Lower leg skin (tissue), 4 donors: ENCODE measurements around the gene CNIH4. TPM values are rescaled to one million over a fixed set of nuclear protein-coding genes. Genes with fewer than 3 reads are reported as not detected.

Source experiments
- DNase-seq, 2 donors: peaks; one replicate each; pipeline ENCODE4 v3.0.0-alpha.2; 2019; ENCODE audit warnings: low spot score in 2 of 2
- H3K4me3 ChIP-seq: fragments of 200-600 bp; sonication (generic); 2 replicates; pipeline ENCODE4 v1.5.1; 2017; ENCODE audit warnings: mild to moderate bottlenecking, low read depth; ENCODE audit not compliant: poor library complexity, severe bottlenecking
- POLR2A ChIP-seq, 2 donors: fragments of 450-650 bp; IDR thresholded peaks; one replicate each; pipeline ENCODE4 v1.6.1; 2016 to 2017; ENCODE audit warnings: antibody characterized with exemption in 2 of 2, mild to moderate bottlenecking in 1 of 2, moderate library complexity in 1 of 2
- WGBS, 2 donors: methylation state at CpG; one replicate each; pipeline ENCODE4 v1.1.5; 2018; 5-methylcytosine and 5-hydroxymethylcytosine counted together
- intact Hi-C: fragments of 100-400 bp; cut with DNase I; formaldehyde crosslinking; loops from one replicate; pipeline ENCODE4 v1.15.0; 2023; ENCODE audit warnings: low total_unique reads
- total RNA-seq, 4 donors: library from RNA; depleted of rRNA; stranded (reverse); fragments of >200 nt; gene quantifications; one replicate each; pipeline ENCODE4 v1.1.0, GENCODE V29; 2016
- TF ChIP-seq, protein P1 (sequence below), 3 donors: fragments of 450-650 bp; IDR thresholded peaks; one replicate each; pipeline ENCODE4 v1.5.1; 2016; ENCODE audit warnings: antibody characterized with exemption in 3 of 3, mild to moderate bottlenecking in 3 of 3, moderate library complexity in 2 of 3

The CNIH4 gene
- total RNA-seq, 4 donors from 2014 or later: 24.0 to 44.8 (median 37.0) TPM

DNA sequence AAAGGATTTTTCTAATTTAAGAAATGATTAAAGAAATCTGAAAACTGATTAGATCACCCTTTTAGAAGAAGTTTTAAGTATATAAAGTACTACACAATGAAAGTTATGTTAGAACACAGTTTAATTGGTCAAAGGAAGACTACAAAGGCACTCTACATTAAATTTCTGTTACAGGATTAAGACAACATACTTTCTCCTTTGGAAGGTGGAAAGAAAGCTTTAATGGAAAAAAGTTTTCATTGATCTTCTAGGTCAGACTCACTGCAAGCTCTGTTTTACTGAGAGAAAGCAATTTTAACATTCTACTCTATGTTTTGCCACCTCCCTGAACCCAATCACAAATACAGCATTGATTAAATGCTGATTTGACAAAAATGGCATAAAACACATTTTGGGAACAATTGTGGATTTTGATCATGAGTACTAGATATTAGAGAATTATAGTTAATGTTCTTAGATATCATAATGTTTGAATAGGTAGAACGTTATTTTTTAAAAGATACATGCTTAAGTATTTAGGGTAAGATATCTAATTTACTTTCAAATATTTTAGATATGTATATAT, 45.9 kb downstream of the CNIH4 start:
- WGBS, 2 donors: 82% methylated on average over 1 of the region's 1 CpG
- no peak overlapping the region for H3K4me3 ChIP-seq
- DNase-seq: no peak
- intact Hi-C loops: no loop called here
- TF ChIP-seq, protein P1, sequence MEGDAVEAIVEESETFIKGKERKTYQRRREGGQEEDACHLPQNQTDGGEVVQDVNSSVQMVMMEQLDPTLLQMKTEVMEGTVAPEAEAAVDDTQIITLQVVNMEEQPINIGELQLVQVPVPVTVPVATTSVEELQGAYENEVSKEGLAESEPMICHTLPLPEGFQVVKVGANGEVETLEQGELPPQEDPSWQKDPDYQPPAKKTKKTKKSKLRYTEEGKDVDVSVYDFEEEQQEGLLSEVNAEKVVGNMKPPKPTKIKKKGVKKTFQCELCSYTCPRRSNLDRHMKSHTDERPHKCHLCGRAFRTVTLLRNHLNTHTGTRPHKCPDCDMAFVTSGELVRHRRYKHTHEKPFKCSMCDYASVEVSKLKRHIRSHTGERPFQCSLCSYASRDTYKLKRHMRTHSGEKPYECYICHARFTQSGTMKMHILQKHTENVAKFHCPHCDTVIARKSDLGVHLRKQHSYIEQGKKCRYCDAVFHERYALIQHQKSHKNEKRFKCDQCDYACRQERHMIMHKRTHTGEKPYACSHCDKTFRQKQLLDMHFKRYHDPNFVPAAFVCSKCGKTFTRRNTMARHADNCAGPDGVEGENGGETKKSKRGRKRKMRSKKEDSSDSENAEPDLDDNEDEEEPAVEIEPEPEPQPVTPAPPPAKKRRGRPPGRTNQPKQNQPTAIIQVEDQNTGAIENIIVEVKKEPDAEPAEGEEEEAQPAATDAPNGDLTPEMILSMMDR (IDR thresholded peaks at IDR 0.05): no peak
- no peak for TF ChIP-seq POLR2A (IDR thresholded peaks at IDR 0.05)

DNA sequence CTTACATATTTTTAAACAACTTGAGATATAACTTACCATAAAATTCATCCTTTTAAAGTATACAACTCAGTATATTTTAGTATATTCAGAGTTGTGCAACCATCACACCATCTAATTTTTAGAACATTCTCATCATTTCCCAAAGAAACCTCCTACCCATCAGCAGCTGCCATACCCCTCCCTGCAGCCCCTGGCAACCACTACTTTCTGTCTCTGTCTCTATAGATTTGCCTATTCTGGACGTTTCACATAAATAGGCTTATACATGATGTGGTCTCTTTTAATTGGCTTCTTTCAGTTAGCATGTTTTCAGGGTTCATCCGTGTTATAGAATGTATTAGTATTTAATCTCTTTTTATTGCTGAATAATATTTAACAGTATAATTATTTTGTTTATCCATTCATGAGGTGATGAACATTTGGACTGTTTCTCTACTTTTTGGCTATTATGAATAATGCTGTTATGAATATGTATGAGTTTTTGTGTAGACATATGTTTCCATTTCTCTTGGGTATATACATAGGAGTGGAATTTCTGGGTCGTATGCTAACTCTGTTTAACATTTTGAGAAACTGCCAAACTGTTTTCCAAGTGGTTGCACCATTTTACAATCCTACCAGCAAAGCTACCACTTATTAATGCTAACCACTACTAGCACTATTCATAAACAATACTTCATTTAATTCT, 48.4 kb downstream of the CNIH4 start:
- intact Hi-C loops: no loop called here

DNA sequence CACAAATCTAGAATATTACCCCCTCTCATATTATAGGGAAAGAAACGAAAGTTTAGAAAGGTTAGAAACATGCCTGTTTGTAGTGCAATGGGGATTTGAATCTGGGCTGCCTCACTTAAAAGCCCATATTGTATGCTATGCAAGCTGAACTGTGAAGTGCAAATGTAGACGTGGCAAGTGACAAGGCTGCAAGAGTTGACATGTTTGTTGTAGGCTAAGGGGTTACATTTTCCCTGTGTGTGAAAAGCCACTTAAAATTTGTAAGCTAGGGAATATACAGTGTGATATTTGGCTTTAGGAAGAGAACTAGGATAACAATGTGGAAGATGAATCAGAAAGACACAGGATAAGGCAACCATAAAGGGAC, 48.9 kb downstream of the CNIH4 start:
- no peak overlapping the region for H3K4me3 ChIP-seq
- TF ChIP-seq, protein P1 (IDR thresholded peaks at IDR 0.05): no peak
- no peak for TF ChIP-seq POLR2A (IDR thresholded peaks at IDR 0.05)
- intact Hi-C loops: no loop called here
- 88 to 89% methylated on average over 2 of the region's 2 CpGs for WGBS, 2 donors
- DNase-seq: no peak

More for the DNA sequence above, 48.4 kb downstream of the CNIH4 start:
- TF ChIP-seq POLR2A (IDR thresholded peaks at IDR 0.05): no peak
- TF ChIP-seq, protein P1 (IDR thresholded peaks at IDR 0.05): no peak
- 64 to 65% methylated on average over 3 of the region's 3 CpGs for WGBS, 2 donors
- no peak overlapping the region for H3K4me3 ChIP-seq
- DNase-seq: no peak

DNA sequence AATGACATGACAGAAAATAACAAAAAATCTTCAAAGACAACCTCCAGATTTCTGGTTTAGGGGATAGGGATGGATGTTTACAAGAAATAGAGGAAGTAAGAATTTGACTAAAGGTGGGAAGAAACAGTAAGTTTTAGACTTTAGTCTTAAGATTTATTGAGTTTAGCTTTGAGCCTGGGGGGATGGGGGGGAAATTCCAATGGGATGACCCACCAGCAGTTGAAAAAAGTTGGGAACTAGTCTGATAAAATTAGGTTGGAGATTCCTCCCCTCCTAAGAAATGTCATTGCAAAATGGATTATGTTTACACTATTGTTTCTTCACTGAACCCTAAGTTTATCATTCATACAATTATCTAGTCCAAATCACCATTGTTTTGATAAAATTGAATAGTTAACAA, 49.5 kb downstream of the CNIH4 start:
- no peak overlapping the region for H3K4me3 ChIP-seq
- TF ChIP-seq POLR2A (IDR thresholded peaks at IDR 0.05): no peak
- intact Hi-C loops: no loop called here
- DNase-seq: no peak

DNA sequence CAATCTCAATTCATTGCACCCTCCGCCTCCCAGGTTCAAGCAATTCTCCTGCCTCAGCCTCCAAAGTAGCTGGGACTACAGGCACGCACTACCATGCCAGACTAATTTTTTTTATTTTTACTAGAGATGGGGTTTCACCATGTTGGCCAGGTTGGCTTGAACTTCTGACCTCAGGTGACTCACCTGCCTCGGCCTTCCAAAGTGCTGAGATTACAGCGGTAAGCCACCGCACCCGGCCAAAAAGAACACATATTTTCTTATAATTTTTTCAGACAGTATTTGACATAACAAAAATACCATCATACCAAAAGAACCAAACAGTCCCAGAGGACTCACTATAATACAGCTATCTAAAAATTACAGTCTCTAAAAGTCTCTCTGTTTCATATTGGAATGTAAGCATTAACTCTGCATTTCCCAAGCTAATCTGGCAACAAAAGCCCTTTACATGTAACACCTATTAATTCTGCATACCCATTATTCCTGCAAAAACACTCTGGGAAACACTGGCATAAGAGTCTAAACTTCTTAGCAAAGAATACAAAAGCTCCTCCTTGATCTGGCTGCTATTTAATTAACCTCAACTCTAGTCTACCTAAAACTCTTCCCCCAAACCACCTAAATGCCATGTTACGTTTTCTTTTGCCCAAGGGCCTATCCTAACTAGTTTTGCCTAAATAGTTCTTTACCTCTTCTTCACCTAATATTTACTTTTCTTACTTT, 51.1 kb downstream of the CNIH4 start:
- 60 to 73% methylated on average over 7 of the region's 7 CpGs for WGBS, 2 donors
- DNase-seq: no peak
- no peak for TF ChIP-seq POLR2A (IDR thresholded peaks at IDR 0.05)
- TF ChIP-seq, protein P1 (IDR thresholded peaks at IDR 0.05): no peak
- intact Hi-C loops: no loop called here
- H3K4me3 ChIP-seq: no peak overlapping the region

DNA sequence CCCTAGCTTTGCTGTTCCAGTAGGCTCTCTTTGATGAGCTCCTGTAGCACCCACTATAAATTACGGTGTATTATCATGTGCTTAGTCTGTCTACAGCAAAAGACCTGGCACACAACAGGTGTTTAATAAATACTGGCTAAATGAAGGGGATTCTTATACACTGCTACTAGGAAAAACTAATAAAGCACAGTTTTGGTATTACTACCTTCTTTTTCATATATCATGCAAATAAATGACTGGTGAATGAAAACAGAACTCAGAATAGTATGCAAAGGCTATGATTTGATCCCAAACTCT, 51.6 kb downstream of the CNIH4 start:
- intact Hi-C loops: no loop called here
- WGBS, 2 donors: 91 to 97% methylated on average over 1 of the region's 1 CpG
- no peak overlapping the region for H3K4me3 ChIP-seq
- no peak for TF ChIP-seq POLR2A (IDR thresholded peaks at IDR 0.05)
- TF ChIP-seq, protein P1 (IDR thresholded peaks at IDR 0.05): no peak
- no peak for DNase-seq
